ENCODE data around the gene CD79B. TPM values are rescaled to one million over a fixed set of nuclear protein-coding genes. Genes with fewer than 3 reads are reported as not detected.

The CD79B gene
- total and polyA plus RNA-seq, 9 of the 15 experiments (the other 6 are each of a cell fraction or from before 2014, with no cell fraction given), result 0.15 to 0.62 (median 0.44) TPM; not detected in 2

DNA sequence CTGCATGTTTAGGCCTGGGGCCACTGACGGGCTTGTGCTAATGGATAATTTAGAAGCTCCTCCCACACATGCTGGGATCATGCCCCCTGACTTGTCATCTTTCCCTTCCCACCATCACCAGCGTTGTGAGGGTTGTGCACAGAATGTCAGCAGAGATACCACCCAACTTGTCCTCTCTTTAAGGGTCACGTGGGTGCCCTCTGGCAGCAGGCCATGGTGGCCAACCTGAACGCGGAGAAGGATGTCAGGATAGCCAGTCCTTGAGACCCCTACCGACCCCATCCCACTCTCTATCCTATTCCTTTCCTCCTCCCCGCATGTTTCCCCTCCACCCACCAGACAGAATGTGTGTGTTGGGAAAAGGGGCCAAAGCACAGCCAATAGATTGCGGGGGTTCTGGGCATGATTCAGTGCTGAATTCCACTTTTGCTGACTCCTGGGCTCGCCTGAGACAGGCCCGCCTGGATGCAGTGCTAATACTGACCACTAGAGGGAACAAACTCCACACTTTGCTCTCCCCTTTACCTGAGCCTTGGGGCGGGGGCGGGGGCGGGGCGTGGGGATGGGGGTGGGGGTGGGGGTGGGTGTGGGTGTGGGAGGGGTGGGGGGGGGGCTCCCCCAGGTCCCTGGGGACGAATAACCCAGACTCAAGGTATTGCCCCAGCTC is 50.1 kb downstream of the CD79B start, which contains the start of gene GH2 (continued):
- TF ChIP-seq, protein P1, sequence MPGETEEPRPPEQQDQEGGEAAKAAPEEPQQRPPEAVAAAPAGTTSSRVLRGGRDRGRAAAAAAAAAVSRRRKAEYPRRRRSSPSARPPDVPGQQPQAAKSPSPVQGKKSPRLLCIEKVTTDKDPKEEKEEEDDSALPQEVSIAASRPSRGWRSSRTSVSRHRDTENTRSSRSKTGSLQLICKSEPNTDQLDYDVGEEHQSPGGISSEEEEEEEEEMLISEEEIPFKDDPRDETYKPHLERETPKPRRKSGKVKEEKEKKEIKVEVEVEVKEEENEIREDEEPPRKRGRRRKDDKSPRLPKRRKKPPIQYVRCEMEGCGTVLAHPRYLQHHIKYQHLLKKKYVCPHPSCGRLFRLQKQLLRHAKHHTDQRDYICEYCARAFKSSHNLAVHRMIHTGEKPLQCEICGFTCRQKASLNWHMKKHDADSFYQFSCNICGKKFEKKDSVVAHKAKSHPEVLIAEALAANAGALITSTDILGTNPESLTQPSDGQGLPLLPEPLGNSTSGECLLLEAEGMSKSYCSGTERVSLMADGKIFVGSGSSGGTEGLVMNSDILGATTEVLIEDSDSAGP (CRISPR knock-in tag; IDR thresholded peaks at IDR 0.05), result no peak
- TF ChIP-seq KLF10 (CRISPR knock-in tag; IDR thresholded peaks at IDR 0.05) (no peak), MTF1 (CRISPR knock-in tag; IDR thresholded peaks at IDR 0.05; ENCODE audit: borderline replicate concordance) (no peak), HDGF (IDR thresholded peaks at IDR 0.05) (no peak), CBX2 (IDR thresholded peaks at IDR 0.05; ENCODE audit: insufficient read depth, low read length, poor library complexity, severe bottlenecking) (no peak), ZBTB17 (CRISPR knock-in tag; IDR thresholded peaks at IDR 0.05) (no peak), MAFK (IDR thresholded peaks at IDR 0.05; ENCODE audit: low read length) (peak; percentile 22; the same call in 1 of the 2 replicates), FOSL1 (tag; conservative IDR thresholded peaks at IDR 0.05) (no peak), OTX1 (CRISPR knock-in tag; IDR thresholded peaks at IDR 0.05) (no peak), SP1 (CRISPR knock-in tag; IDR thresholded peaks at IDR 0.05) (no peak), RAD51 (IDR thresholded peaks at IDR 0.05; ENCODE audit: borderline replicate concordance, low read depth) (no peak), MIER1 (IDR thresholded peaks at IDR 0.05; ENCODE audit: low read depth) (no peak), ZFPM2 (CRISPR knock-in tag; IDR thresholded peaks at IDR 0.05) (no peak), SRSF1 (IDR thresholded peaks at IDR 0.05; ENCODE audit: low read depth, low read length) (no peak), SAFB2 (IDR thresholded peaks at IDR 0.05; ENCODE audit: borderline replicate concordance, low read depth, low read length, severe bottlenecking) (no peak), GABPB1 (CRISPR knock-in tag; IDR thresholded peaks at IDR 0.05) (no peak), BCOR (IDR thresholded peaks at IDR 0.05) (no peak), HNRNPLL (IDR thresholded peaks at IDR 0.05; ENCODE audit: low read depth, low read length, poor library complexity, severe bottlenecking) (no peak), ZNF354B (CRISPR knock-in tag; IDR thresholded peaks at IDR 0.05) (no peak), ZNF24 (IDR thresholded peaks at IDR 0.05) (no peak), NFXL1 (CRISPR knock-in tag; IDR thresholded peaks at IDR 0.05) (no peak)
- TF ChIP-seq, protein P2, sequence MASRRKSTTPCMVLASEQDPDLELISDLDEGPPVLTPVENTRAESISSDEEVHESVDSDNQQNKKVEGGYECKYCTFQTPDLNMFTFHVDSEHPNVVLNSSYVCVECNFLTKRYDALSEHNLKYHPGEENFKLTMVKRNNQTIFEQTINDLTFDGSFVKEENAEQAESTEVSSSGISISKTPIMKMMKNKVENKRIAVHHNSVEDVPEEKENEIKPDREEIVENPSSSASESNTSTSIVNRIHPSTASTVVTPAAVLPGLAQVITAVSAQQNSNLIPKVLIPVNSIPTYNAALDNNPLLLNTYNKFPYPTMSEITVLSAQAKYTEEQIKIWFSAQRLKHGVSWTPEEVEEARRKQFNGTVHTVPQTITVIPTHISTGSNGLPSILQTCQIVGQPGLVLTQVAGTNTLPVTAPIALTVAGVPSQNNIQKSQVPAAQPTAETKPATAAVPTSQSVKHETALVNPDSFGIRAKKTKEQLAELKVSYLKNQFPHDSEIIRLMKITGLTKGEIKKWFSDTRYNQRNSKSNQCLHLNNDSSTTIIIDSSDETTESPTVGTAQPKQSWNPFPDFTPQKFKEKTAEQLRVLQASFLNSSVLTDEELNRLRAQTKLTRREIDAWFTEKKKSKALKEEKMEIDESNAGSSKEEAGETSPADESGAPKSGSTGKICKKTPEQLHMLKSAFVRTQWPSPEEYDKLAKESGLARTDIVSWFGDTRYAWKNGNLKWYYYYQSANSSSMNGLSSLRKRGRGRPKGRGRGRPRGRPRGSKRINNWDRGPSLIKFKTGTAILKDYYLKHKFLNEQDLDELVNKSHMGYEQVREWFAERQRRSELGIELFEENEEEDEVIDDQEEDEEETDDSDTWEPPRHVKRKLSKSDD (conservative IDR thresholded peaks at IDR 0.05; ENCODE audit: low read length), result no peak
- TF ChIP-seq, protein P3, sequence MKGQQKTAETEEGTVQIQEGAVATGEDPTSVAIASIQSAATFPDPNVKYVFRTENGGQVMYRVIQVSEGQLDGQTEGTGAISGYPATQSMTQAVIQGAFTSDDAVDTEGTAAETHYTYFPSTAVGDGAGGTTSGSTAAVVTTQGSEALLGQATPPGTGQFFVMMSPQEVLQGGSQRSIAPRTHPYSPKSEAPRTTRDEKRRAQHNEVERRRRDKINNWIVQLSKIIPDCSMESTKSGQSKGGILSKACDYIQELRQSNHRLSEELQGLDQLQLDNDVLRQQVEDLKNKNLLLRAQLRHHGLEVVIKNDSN (CRISPR knock-in tag; IDR thresholded peaks at IDR 0.05), result peak; percentile 67
- TF ChIP-seq, protein P4, sequence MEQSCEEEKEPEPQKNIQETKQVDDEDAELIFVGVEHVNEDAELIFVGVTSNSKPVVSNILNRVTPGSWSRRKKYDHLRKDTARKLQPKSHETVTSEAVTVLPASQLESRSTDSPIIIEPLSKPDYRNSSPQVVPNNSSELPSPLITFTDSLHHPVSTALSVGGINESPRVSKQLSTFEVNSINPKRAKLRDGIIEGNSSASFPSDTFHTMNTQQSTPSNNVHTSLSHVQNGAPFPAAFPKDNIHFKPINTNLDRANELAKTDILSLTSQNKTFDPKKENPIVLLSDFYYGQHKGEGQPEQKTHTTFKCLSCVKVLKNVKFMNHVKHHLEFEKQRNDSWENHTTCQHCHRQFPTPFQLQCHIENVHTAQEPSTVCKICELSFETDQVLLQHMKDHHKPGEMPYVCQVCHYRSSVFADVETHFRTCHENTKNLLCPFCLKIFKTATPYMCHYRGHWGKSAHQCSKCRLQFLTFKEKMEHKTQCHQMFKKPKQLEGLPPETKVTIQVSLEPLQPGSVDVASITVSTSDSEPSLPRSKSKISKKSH (CRISPR knock-in tag; IDR thresholded peaks at IDR 0.05), result no peak
